H7 (cell line): ENCODE results near the gene CREBL2. TPM values are rescaled to one million over a fixed set of nuclear protein-coding genes. Genes with fewer than 3 reads are reported as not detected.
"Not testable (repeated sequence)": the region's sequence is repeated elsewhere in the genome, so short reads cannot be mapped to it uniquely, and the experiment has no call there.

Experiments
- DNase-seq: peaks from one replicate; pipeline ENCODE4 v3.0.0; 2012
- H3K27me3 ChIP-seq: 2 replicates; pipeline ENCODE4 v1.6.0; 2011; ENCODE audit warnings: mild to moderate bottlenecking, low read length; ENCODE audit not compliant: control insufficient read depth, insufficient read depth
- H3K36me3 ChIP-seq: replicated peaks from 2 replicates; pipeline ENCODE4 v1.5.1; 2011; ENCODE audit warnings: low read length; ENCODE audit not compliant: control insufficient read depth, insufficient read depth
- H3K4me3 ChIP-seq: 2 replicates; pipeline ENCODE4 v1.5.1; 2011; ENCODE audit warnings: low read depth, mild to moderate bottlenecking, control low read depth, low read length, moderate library complexity; ENCODE audit not compliant: insufficient read depth
- total RNA-seq: library from RNA; depleted of rRNA; stranded (reverse); fragments of >200 nt; shearing (Covaris generic); gene quantifications from 2 replicates; pipeline ENCODE4 v1.2.3, GENCODE V29; 2014

The CREBL2 gene
- total RNA-seq, 1 experiment from 2014 or later = 28.1 TPM

- H3K36me3 ChIP-seq, H3K4me3 ChIP-seq, DNase-seq, H3K27me3 ChIP-seq: not testable (repeated sequence)
Observed at GRCh38 chr12:12639995-12640394, 28.3 kb downstream of the CREBL2 start.

GRCh38 chr12:12641650-12642049 is 30.0 kb downstream of the CREBL2 start:
- DNase-seq = no peak
- no peaks in the 10 kb centered on the region for H3K27me3 ChIP-seq
- no peaks in the 10 kb centered on the region; the same call in none of the 2 replicates for H3K36me3 ChIP-seq
- no peak overlapping the region for H3K4me3 ChIP-seq

GRCh38 chr12:12642916-12643315 is 31.2 kb downstream of the CREBL2 start:
- H3K4me3 ChIP-seq = no peak overlapping the region
- no peaks in the 10 kb centered on the region; the same call in none of the 2 replicates for H3K36me3 ChIP-seq
- no peaks in the 10 kb centered on the region for H3K27me3 ChIP-seq
- DNase-seq = no peak

DNA sequence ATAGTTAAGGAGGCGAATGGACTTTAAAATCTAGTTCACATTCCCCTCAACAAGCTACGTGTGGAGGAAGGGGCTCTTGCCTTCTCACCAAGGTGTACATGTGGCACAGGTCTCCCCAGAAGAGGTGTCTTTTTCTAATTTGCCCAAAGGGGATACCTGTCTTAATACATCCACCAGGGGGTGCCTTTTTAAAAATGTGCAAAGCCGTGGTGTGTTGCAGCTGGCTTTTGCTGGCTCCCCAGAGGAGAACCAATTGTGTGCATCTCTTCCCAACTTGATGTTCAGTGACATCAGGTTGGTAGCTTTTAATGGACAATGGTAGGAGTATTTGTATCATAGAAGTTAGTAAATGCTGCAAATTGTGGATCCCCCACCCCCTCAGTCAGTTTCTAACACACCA is 33.8 kb downstream of the CREBL2 start:
- H3K36me3 ChIP-seq = no peaks in the 10 kb centered on the region; the same call in none of the 2 replicates
- H3K27me3 ChIP-seq = no peaks in the 10 kb centered on the region
- H3K4me3 ChIP-seq = no peak overlapping the region
- DNase-seq = peak; percentile 65

DNA sequence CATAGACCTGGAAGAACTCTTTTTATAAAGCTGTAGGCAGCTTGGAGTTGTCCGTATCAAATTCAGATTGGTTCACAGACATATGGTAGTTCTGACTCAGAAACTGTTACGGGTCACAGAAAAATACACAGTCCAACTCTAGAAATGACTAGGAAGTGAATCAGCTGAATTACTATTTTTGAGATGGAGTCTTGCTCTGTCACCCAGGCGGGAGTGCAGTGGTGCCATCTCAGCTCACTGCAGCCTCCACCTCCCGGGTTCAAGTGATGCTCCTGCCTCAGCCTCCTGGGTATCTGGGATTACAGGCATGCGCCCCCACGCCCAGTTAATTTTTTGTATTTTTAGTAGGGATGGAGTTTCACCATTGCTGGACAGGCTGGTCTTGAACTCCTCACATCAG is 34.3 kb downstream of the CREBL2 start:
- not testable (repeated sequence) for H3K36me3 ChIP-seq, DNase-seq, H3K4me3 ChIP-seq, H3K27me3 ChIP-seq

DNA sequence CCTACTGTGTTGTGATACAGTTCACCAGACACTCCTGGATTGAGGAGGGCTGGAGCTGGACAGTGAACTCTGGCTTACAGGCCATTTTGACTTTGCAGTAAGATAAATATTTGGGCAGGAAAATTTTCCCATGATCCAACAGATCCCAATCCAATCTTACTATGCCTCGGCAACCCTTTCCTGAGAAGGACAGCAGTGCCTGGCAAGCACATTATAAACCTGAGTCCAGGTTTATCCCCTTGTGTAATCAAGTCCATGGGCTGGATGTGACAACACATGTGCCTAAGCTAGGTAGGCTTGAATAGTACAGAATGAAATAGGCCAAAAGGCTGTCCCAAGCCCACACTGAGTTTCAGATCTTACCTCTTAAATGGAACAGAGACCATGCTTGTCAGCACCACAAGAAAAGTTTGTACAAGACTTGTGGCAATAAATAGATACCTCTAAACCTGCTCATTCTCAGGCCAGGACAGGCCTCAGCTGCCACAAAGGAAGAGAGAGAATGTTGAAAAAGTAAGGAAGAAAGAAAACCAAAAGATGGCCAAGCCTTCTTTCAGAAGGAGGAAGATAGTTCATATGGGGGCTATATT is 34.9 kb downstream of the CREBL2 start:
- no peak for DNase-seq
- Histone ChIP-seq H3K36me3 (no peaks in the 10 kb centered on the region; the same call in none of the 2 replicates), H3K4me3 (no peak overlapping the region), H3K27me3 (no peaks in the 10 kb centered on the region)

GRCh38 chr12:12648284-12648683 is 36.6 kb downstream of the CREBL2 start:
- no peak for DNase-seq
- no peak overlapping the region for H3K4me3 ChIP-seq

DNA sequence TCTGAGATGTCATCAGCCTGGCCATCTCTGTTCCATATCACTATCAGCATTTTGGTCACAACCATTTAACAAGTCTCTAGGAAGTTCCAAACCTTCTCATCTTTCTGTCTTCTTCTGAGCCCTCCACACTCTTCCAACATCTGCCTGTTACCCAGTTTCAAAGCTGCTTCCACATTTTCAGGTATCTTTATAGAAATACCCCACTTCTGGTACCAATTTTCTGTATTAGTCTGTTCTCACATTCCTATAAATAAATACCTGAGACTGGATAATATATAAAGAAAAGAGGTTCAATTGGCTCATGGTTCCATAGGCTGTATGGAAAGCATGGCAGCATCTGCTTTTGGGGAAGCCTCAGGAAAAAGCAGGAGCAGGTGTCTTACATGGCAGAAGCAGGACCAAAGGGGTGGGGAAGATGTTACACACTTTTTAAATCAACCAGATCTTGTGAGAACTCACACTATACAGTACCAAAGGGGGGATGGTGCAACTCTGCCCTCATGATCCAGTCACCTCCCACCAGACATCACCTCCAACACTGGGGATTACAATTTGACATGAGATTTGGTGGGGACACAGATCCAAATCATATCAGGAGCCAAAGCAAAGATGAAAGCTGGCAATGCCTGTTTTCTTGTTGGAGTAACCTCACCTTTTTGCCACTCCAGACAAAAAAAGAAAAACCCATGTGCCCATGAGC is 37.4 kb downstream of the CREBL2 start:
- H3K27me3 ChIP-seq = no peaks in the 10 kb centered on the region
- no peaks in the 10 kb centered on the region; the same call in 1 of the 2 replicates for H3K36me3 ChIP-seq
- no peak overlapping the region for H3K4me3 ChIP-seq
- no peak for DNase-seq

More at GRCh38 chr12:12648284-12648683, 36.6 kb downstream of the CREBL2 start:
- H3K27me3 ChIP-seq = no peaks in the 10 kb centered on the region
- no peaks in the 10 kb centered on the region; the same call in 1 of the 2 replicates for H3K36me3 ChIP-seq

DNA sequence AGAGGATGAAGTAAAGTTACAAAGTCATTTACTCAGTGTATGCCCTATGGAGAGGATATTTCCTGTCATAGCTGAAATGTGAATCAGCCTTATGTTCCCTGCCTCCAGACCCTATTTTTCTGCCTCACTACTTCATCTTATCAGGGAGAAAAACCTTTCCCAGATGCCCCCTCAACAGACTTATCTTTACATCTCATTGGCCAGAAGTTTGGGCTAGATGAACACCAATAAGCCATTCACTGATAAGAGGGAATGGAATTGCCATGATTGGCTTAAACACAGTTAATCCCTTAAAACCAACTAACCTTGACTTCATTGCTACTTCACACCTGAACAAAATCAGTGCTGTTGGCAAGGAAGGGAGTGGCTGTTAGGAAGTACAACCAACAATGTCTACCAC is 40.1 kb downstream of the CREBL2 start:
- Histone ChIP-seq H3K36me3 (no peaks in the 10 kb centered on the region), H3K4me3 (no peak overlapping the region), H3K27me3 (no peaks in the 10 kb centered on the region)
- no peak for DNase-seq

- not testable (repeated sequence) for DNase-seq, H3K27me3 ChIP-seq, H3K4me3 ChIP-seq, H3K36me3 ChIP-seq
Observed at GRCh38 chr12:12652704-12653103, 41.0 kb downstream of the CREBL2 start.

GRCh38 chr12:12653922-12654321 is 42.2 kb downstream of the CREBL2 start:
- H3K4me3 ChIP-seq = no peak overlapping the region
- H3K27me3 ChIP-seq = no peaks in the 10 kb centered on the region
- DNase-seq = no peak
- no peaks in the 10 kb centered on the region for H3K36me3 ChIP-seq

DNA sequence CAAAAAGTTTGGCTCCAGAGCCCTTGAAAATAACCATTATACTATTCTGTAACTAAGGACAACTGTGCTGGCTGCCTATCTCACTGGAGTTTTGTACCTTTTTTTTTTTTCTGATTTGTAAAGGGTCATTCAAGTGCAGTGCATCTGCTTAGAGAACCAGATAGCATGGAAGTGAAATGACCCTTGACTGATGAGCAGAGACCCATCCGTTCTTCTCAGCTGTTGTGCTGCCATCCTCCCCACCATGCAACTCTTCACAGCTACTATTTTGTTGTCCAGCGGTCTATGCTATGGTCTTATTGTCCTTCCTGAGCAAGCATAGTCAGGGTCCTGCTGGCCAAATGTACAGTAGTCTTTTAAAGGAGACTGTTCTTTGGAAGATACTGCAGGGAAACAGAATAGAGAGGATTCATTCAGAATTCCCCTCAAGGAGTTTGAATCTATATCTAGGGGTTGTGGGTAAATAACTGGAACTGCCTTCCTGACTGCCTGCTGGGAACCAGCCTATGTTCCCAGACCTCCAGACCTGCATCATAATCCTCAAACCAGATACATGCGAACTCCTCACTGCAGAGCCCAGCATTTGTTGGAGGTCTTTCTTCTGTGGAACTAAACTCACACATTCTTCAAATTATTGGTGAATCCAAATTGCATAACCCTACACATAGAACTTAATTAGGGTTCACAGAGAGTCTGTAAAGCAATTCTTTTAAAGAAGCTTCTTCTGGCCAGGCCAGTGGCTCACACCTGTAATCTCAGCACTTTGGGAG is 43.2 kb downstream of the CREBL2 start:
- no peaks in the 10 kb centered on the region for H3K27me3 ChIP-seq
- no peak overlapping the region for H3K4me3 ChIP-seq
- DNase-seq = no peak
- H3K36me3 ChIP-seq = no peaks in the 10 kb centered on the region

- Histone ChIP-seq H3K4me3 (no peak overlapping the region), H3K27me3 (no peaks in the 10 kb centered on the region)
- no peak for DNase-seq
Observed at GRCh38 chr12:12660201-12660600, 48.5 kb downstream of the CREBL2 start.

GRCh38 chr12:12661086-12661856 is 49.6 kb downstream of the CREBL2 start:
- H3K4me3 ChIP-seq = no peak overlapping the region
- no peak for DNase-seq
- no peaks in the 10 kb centered on the region for H3K27me3 ChIP-seq
- peaks cover 3% of the 10 kb centered on the region; the same call in 1 of the 2 replicates for H3K36me3 ChIP-seq

More at GRCh38 chr12:12660201-12660600, 48.5 kb downstream of the CREBL2 start:
- H3K36me3 ChIP-seq = peaks cover 3% of the 10 kb centered on the region; the same call in 1 of the 2 replicates
